GM19023 (cell line): ENCODE data around the gene TBC1D3H.
"Not testable (repeated sequence)": the region's sequence is repeated elsewhere in the genome, so short reads cannot be mapped to it uniquely, and the experiment has no call there.

Source experiments
- ATAC-seq: cut with Tn5 transposase; IDR thresholded peaks from one replicate; pipeline ENCODE4 v1.9.1; 2021; ENCODE audit warnings: mild to moderate bottlenecking, moderate library complexity; ENCODE audit not compliant: unreplicated experiment

The TBC1D3H gene

DNA sequence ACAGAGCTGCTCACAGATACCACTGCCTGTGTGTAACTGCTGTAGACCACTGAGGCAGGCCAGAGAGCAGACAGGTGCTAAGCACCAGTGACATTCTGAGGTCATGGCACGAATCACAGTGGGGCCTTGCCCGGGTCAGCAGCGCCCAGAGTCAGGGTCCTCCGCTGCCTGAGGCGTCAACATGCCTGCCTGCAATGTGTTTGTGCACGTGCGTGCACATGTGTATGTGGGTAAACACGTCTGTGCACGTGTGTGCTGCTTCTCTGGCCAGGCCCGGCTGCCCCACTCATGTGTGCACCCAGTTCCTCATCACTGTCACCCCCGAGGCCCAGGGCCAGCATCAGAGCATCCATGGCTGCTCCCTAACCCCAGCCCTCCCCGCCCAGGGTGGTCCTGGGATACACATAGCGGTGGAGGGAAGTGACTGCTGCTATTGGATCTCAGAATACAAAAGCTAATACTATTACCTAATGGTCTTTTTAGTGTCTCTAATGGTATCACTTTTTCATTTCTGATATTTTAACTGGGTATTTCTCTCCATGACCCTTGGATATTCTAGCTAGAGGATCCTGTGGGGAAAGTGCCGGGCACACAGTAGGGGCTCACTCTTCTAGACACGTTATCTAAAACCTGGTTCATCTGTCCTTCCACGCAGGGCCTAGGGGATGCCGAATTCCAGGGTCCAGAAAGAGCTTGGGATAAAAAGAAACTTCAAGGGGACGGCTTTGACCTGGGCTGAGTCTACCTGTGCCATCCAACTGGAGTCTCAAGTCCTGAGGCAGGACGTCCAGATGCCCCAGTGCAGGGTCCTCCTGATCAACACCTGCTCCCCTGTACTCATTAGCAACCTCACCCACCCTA lies at the start of gene TBC1D3H:
TBC1D3H (minus strand) TSS at position 51 of the 861 bp plus-strand sequence. CDS start 1,540 bp downstream, outside the sequence.
- not testable (repeated sequence) for ATAC-seq

GRCh38 chr17:36428891-36429290 lies 40.7 kb upstream of the TBC1D3H start:
- not testable (repeated sequence) for ATAC-seq

- ATAC-seq = not testable (repeated sequence)
Measured at GRCh38 chr17:36415180-36415941, 27.1 kb upstream of the TBC1D3H start.

GRCh38 chr17:36390943-36391645 lies 2.9 kb upstream of the TBC1D3H start:
- ATAC-seq = not testable (repeated sequence)

GRCh38 chr17:36375938-36376337 lies 12.3 kb downstream of the TBC1D3H start:
- ATAC-seq = not testable (repeated sequence)

DNA sequence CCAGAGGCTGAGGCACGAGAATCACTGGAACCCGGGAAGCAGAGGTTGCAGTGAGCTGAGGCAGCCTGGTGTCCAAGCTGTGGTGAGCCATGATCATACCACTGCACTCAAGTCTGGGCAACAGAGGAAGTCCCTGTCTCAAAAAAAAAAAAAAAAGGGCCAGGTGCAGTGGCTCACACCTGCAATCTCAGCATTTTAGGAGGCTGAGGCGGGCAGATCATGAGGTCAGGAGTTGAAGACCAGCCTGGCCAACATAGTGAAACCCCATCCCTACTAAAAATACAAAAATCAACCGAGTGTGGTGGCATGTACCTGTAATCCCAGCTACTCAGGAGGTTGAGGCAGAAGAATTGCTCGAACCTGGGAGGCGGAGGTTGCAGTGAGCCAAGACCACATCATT lies 25.7 kb downstream of the TBC1D3H start:
- ATAC-seq = not testable (repeated sequence)
